GM12875 (cell line): ENCODE measurements around the gene SMIM35.

ENCODE experiments used
- H3K4me3 ChIP-seq: one replicate; pipeline ENCODE4 v1.5.1; 2011; ENCODE audit warnings: low read depth, low read length, control low read depth
- CTCF ChIP-seq: IDR thresholded peaks from 2 replicates; pipeline ENCODE4 v1.5.1; 2011; ENCODE audit warnings: low read depth, mild to moderate bottlenecking, control low read depth, inconsistent platforms, low read length, moderate library complexity, borderline replicate concordance; ENCODE audit not compliant: insufficient read depth

Gene SMIM35

GRCh38 chr11:118099838-118100556, 13.2 kb upstream of the SMIM35 start:
- no peak overlapping the region for H3K4me3 ChIP-seq
- TF ChIP-seq CTCF: no peak

DNA sequence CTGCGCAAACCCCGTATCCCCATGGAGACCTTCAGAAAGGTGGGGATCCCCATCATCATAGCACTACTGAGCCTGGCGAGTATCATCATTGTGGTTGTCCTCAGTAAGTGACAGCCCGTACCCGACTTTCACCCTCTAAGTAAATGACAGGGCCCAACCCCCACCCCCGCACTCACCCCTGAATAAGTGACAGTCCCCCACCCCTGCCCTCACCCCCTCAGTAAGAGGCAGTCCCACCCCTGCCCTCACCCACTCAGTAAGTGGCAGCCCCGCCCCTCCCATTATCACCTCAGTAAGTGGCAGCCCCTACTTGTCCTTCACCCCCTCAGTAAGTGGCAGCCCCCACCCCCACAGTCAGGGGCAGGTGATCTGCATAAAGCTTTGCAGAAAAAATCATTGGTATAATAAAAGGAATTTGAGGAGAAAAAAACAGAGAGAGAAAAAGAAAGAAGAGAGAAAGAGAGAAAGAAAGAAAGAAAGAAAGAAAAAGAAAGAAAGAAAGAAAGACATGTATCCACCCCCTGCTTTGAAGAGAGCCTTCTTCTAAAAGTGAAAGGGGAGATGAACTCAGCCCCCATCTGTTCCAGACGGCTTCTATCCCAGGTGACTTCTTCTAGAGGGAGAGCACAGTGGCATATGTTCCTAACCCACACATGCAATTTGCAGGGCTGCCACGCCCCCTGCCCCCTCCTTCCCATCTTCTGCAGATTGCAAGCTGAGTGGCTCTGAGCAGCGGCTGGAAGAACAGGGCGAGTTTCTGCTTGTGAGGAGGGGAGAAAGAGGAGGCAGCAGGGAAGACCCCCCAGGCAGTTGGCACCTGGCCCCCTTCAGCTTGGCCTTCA, 12.5 kb upstream of the SMIM35 start:
- no peak overlapping the region for H3K4me3 ChIP-seq
- TF ChIP-seq CTCF: no peak

GRCh38 chr11:118095967-118096367, 9.2 kb upstream of the SMIM35 start:
- TF ChIP-seq CTCF: no peak
- no peak overlapping the region for H3K4me3 ChIP-seq

DNA sequence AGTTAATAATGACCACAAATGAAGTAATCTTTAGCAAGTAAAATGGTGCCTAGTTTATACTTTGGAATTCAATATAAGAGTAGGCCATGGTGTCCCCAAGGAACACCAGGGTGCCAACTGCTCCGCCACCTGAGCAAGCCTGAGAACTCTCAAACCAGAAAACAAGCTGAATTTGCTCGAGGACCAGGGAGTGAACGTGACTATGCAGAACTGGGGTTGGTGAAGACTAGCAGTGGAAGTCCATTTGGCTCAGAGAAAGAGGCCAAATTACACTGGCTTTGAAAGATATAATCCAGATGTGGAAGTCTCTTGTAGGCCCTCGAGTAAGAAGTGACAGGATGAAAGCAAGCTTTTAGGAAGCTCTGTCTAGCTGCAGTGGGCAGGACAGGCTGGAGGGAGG, 8.7 kb upstream of the SMIM35 start:
- no peak overlapping the region for H3K4me3 ChIP-seq
- TF ChIP-seq CTCF: no peak

DNA sequence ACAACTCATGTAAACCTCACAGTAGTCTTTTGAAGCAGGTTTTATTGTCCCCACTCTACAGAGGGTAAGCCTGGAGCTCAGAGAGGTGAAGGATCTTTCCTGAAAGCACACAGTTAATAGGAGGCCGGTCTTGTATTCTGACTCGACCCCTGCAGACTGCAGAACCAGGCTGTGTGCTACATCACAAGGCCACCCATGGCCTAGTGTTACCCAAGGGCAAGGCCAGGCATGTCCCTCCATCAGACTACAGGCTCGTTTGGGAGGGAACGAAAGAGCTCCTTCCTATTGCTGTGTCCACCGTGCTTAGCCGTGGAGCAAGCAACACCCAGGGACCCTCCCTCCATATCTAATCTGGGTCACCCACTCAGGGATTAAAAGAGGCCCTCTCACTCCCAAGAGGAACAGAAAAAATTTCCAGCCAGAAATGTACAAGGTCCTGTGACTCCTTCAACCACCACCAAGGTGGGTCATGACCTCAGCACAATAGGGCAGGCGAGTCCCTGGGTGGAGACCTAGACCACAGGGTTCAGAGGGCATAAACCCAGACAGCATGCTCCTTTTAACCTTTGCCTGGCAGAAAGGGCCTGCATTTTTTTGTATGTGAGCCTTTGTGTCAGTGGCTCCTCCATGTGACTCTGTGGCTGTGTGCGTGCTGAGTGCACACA, 6.3 kb upstream of the SMIM35 start:
- no peak overlapping the region for H3K4me3 ChIP-seq
- no peak for TF ChIP-seq CTCF

DNA sequence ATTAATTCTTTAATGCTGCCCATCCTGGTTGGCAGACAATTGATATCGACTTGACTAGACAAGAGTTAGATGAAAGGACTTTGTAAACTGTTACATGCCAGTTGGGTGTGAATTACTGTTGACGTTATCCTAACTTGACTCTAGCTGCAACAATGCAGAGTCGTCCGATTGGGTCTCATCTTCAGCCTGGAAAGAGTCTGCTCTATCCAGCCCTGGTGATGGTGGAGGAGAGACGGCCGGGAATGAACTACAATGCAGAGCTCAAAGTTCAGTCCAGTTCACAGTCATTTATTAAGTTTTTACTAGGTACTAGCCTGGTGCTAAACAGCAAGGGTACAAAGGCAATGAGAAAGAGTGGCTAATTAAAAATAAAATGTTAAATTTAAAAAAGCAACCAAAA, 4.9 kb upstream of the SMIM35 start:
- no peak overlapping the region for H3K4me3 ChIP-seq
- TF ChIP-seq CTCF: no peak
